ENCODE data around the gene HOMER3.
"Not testable (repeated sequence)": the region's sequence is repeated elsewhere in the genome, so short reads cannot be mapped to it uniquely, and the experiment has no call there.

HOMER3 gene

GRCh38 chr19:18903156-18904037 lies 37.6 kb downstream of the HOMER3 start:
- in situ Hi-C loops (cut with MboI; ENCODE audit: low sequenced_read_pairs), result no loop called here

GRCh38 chr19:18902519-18902918 lies 38.5 kb downstream of the HOMER3 start:
- in situ Hi-C loops (cut with MboI; ENCODE audit: low sequenced_read_pairs), result not testable (repeated sequence)

- in situ Hi-C loops (cut with MboI; ENCODE audit: low sequenced_read_pairs), result no loop called here
Observed at GRCh38 chr19:18901491-18901890, 39.5 kb downstream of the HOMER3 start.

- in situ Hi-C loops (cut with MboI; ENCODE audit: low sequenced_read_pairs), result no loop called here
Observed at GRCh38 chr19:18900700-18901481, 40.1 kb downstream of the HOMER3 start.

- in situ Hi-C loops (cut with MboI; ENCODE audit: low sequenced_read_pairs), result no loop called here
Observed at GRCh38 chr19:18899624-18900560, 41.1 kb downstream of the HOMER3 start.

GRCh38 chr19:18898607-18899408 lies 42.2 kb downstream of the HOMER3 start:
- in situ Hi-C loops (cut with MboI; ENCODE audit: low sequenced_read_pairs), result no loop called here

- in situ Hi-C loops (cut with MboI; ENCODE audit: low sequenced_read_pairs), result no loop called here
Observed at GRCh38 chr19:18898081-18898606, 42.9 kb downstream of the HOMER3 start.

GRCh38 chr19:18897094-18898029 lies 43.7 kb downstream of the HOMER3 start:
- in situ Hi-C loops (cut with MboI; ENCODE audit: low sequenced_read_pairs), result no loop called here

- in situ Hi-C loops (cut with MboI; ENCODE audit: low sequenced_read_pairs), result no loop called here
Observed at GRCh38 chr19:18896421-18896841, 44.6 kb downstream of the HOMER3 start.

GRCh38 chr19:18895824-18896341 lies 45.1 kb downstream of the HOMER3 start, which contains the start of gene CERS1:
TSS of gene CERS1 (minus strand) at chr19:18896158. CDS start at chr19:18896072, 86 bp downstream.
- in situ Hi-C loops (cut with MboI; ENCODE audit: low sequenced_read_pairs), result no loop called here

- in situ Hi-C loops (cut with MboI; ENCODE audit: low sequenced_read_pairs), result no loop called here
Observed at GRCh38 chr19:18895038-18895823, 45.8 kb downstream of the HOMER3 start.

- in situ Hi-C loops (cut with MboI; ENCODE audit: low sequenced_read_pairs), result no loop called here
Observed at GRCh38 chr19:18894254-18895037, 46.6 kb downstream of the HOMER3 start.

- in situ Hi-C loops (cut with MboI; ENCODE audit: low sequenced_read_pairs), result no loop called here
Observed at GRCh38 chr19:18893587-18894253, 47.3 kb downstream of the HOMER3 start.

GRCh38 chr19:18889949-18890745 lies 50.9 kb downstream of the HOMER3 start:
- in situ Hi-C loops (cut with MboI; ENCODE audit: low sequenced_read_pairs), result no loop called here

GRCh38 chr19:18886972-18887371 lies 54.0 kb downstream of the HOMER3 start:
- in situ Hi-C loops (cut with MboI; ENCODE audit: low sequenced_read_pairs), result no loop called here
